Duodenal mucosa (tissue), 2 donors: ENCODE results near the gene CRLF1.

ENCODE experiments used
- H3K27ac ChIP-seq: one replicate; pipeline ENCODE4 v1.7.0; 2013; ENCODE audit warnings: low read depth, low read length
- H3K27me3 ChIP-seq, 2 donors: one replicate each; pipeline ENCODE4 v1.7.0; 2013; ENCODE audit warnings: low read length in 2 of 2, control low read depth in 1 of 2; ENCODE audit not compliant: insufficient read depth in 2 of 2, control insufficient read depth in 1 of 2
- H3K36me3 ChIP-seq, 2 donors: one replicate each; pipeline ENCODE4 v1.7.0; 2013; ENCODE audit warnings: low read length in 2 of 2, control low read depth in 1 of 2; ENCODE audit not compliant: insufficient read depth in 2 of 2, control insufficient read depth in 1 of 2
- H3K4me1 ChIP-seq, 2 donors: one replicate each; pipeline ENCODE4 v1.7.0; 2013; ENCODE audit warnings: low read length in 2 of 2, control low read depth in 1 of 2; ENCODE audit not compliant: insufficient read depth in 2 of 2, control insufficient read depth in 1 of 2
- H3K4me3 ChIP-seq, 2 donors: one replicate each; pipeline ENCODE4 v1.7.0; 2013; ENCODE audit warnings: low read length in 2 of 2, low read depth in 1 of 2
- H3K9ac ChIP-seq, 2 donors: one replicate each; pipeline ENCODE4 v1.7.0; 2013; ENCODE audit warnings: low read length in 2 of 2, low read depth in 1 of 2
- H3K9me3 ChIP-seq, 2 donors: one replicate each; pipeline ENCODE4 v1.7.0; 2013; ENCODE audit warnings: low read length in 2 of 2, control low read depth in 1 of 2; ENCODE audit not compliant: control insufficient read depth in 1 of 2

CRLF1 gene

DNA sequence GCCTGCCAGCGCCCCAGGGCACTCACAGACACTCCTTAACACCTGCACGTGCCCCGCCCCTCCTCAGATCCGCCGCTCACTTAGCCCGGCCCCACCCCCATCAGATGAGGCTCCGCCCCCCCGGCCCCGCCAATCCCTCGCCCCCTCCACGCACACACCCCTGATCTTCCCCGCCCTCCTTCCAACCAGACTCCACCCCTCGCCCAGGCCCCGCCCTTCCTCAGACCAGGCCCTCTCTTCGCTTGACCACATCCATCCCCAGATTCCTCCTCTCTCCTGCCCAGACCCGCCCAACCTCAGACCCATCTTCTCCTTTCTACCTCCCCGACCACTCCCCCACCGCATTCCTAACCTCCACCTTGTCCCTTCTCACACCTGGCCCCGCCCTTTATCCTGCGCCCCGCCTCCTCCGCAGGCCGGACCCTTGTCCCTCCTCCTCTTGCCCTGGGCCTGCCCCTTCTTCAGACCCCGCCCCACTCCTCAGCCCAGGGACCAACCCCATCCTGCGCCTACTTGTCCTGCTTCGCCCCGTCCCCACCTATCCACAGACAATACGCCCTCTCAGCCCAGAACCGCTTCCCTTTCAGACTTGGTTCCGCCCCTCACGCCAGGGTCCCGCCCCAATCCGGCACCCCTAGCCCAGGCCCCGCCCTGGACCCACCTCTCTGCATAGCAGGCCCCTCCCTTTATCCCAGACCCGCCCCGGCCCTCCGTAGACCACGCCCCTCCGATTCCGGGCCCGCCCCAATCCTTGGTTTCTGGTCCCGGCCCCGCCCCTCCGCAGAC is 29.8 kb upstream of the CRLF1 start:
- peaks cover 25 to 32% of the 10 kb centered on the region in 2 donors for H3K4me1 ChIP-seq

DNA sequence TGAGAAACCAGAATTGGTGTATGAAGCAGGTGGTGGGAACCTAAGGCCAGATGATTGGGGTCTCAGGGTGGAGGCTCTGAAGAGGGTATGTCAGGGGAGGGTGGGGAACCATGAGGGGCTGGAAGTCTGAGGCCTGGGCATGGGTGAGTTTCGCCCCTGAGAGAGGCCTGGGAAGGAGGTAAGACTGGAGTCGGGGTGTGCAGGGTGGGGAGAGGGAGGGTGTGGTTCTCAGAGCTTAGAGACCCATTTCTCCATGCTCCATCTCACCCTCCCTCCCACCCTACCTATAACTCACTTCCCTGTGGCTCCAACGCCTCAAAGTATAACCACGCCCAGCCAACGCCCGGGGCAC is 29.2 kb upstream of the CRLF1 start:
- H3K36me3 ChIP-seq, result no peaks in the 10 kb centered on the region
- H3K27me3 ChIP-seq, result peaks cover 0 to 2% of the 10 kb centered on the region in 2 donors
- peaks cover 25 to 32% of the 10 kb centered on the region in 2 donors for H3K4me1 ChIP-seq
- no peaks in the 10 kb centered on the region for H3K9me3 ChIP-seq
- H3K4me3 ChIP-seq, result no peak overlapping the region
- H3K27ac ChIP-seq, result no peak overlapping the region
- H3K9ac ChIP-seq, result no peak overlapping the region

More for the DNA sequence above, 29.8 kb upstream of the CRLF1 start:
- Histone ChIP-seq H3K9ac (peak overlapping the region; percentile 54 to 57), H3K27me3 (peaks cover 0 to 2% of the 10 kb centered on the region in 2 donors), H3K36me3 (no peaks in the 10 kb centered on the region), H3K27ac (peak overlapping the region; percentile 63), H3K4me3 (peak overlapping the region; percentile 71 to 73), H3K9me3 (no peaks in the 10 kb centered on the region)

- Histone ChIP-seq H3K27me3 (peaks cover 0 to 2% of the 10 kb centered on the region in 2 donors), H3K36me3 (no peaks in the 10 kb centered on the region), H3K9me3 (no peaks in the 10 kb centered on the region), H3K9ac (peak overlapping the region in 1 of 2 donors; percentile 25), H3K4me3 (no peak overlapping the region), H3K27ac (no peak overlapping the region), H3K4me1 (peaks cover 25 to 32% of the 10 kb centered on the region in 2 donors)
These were observed 28.2 kb upstream of the CRLF1 start for GRCh38 chr19:18634612-18635297.

DNA sequence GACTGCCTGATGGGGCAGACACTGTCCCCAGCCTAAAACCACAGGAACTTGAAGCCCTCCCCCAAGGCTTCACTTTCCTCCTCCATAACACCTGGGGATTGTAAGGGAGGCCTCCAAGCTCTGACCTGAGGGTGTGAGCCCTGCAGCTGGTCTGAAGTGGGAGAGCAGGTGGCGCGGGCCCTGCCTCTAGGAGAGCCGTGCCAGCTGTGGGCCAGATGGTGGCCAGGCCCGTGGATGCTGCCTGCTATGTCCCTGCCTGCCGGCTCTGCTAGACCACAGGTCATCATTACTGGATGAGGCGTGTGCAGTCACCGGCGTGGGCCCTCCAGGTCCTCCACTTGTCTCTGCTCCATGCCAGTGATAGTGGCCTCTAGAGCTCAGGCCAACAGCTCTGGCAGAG is 26.7 kb upstream of the CRLF1 start:
- Histone ChIP-seq H3K27me3 (peaks cover 0 to 2% of the 10 kb centered on the region in 2 donors), H3K36me3 (no peaks in the 10 kb centered on the region), H3K9ac (no peak overlapping the region), H3K27ac (no peak overlapping the region), H3K4me3 (no peak overlapping the region), H3K4me1 (peaks cover 23 to 30% of the 10 kb centered on the region in 2 donors), H3K9me3 (no peaks in the 10 kb centered on the region)

GRCh38 chr19:18629166-18630088 is 22.8 kb upstream of the CRLF1 start:
- peaks cover 0 to 2% of the 10 kb centered on the region in 2 donors for H3K27me3 ChIP-seq
- H3K9ac ChIP-seq, result no peak overlapping the region
- H3K36me3 ChIP-seq, result no peaks in the 10 kb centered on the region
- H3K4me1 ChIP-seq, result peaks cover 0 to 2% of the 10 kb centered on the region in 2 donors
- no peaks in the 10 kb centered on the region for H3K9me3 ChIP-seq
- no peak overlapping the region for H3K27ac ChIP-seq
- H3K4me3 ChIP-seq, result no peak overlapping the region

DNA sequence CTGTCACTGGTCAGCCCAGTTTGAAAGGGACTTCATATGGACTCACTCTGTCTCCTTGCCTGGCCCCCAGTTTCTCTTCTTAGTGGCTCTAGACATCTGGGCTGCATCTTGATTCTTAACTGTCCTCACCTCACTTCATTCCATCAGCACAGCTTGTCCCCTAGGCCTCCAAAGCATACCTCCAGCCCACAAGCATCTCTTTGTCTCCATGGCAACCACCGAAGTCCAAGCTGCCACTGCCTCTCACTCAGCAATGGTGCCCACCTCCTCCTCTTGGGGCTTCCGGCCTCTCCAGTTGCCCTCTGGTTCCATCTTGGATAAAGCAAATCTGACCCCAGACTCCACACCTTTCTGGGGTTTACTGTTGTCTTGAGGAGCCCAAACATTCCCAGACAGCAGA is 20.3 kb upstream of the CRLF1 start:
- no peak overlapping the region for H3K9ac ChIP-seq
- H3K27ac ChIP-seq, result no peak overlapping the region
- H3K4me1 ChIP-seq, result no peaks in the 10 kb centered on the region
- no peaks in the 10 kb centered on the region for H3K27me3 ChIP-seq
- no peak overlapping the region for H3K4me3 ChIP-seq
- H3K36me3 ChIP-seq, result no peaks in the 10 kb centered on the region
- H3K9me3 ChIP-seq, result no peaks in the 10 kb centered on the region

DNA sequence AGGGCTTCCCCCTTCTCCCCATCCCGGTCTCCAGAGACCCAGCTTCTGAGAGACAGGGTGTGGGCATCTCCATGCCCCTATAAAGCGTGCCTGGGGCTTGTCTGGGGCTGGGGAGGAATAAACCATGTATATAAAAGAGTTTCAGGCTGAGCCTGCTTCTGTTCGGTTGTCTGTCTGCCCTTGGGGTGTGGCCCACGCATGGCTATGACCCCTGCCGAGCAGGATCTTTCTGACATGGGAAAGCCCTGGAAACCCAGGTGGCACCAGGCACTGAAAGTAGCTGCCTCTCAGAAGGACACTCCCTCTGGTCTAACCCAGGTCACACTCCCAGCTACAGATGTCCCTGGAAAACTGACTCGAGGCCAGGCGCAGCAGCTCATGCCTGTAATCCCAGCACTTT is 14.3 kb upstream of the CRLF1 start:
- Histone ChIP-seq H3K4me1 (no peaks in the 10 kb centered on the region), H3K4me3 (no peak overlapping the region), H3K9ac (no peak overlapping the region), H3K27ac (no peak overlapping the region), H3K36me3 (no peaks in the 10 kb centered on the region), H3K27me3 (peaks cover 0 to 4% of the 10 kb centered on the region in 2 donors), H3K9me3 (no peaks in the 10 kb centered on the region)

GRCh38 chr19:18620311-18620710 is 13.7 kb upstream of the CRLF1 start:
- Histone ChIP-seq H3K27ac (no peak overlapping the region), H3K4me3 (no peak overlapping the region), H3K9me3 (no peaks in the 10 kb centered on the region), H3K27me3 (peaks cover 1 to 4% of the 10 kb centered on the region in 2 donors), H3K9ac (no peak overlapping the region), H3K4me1 (no peaks in the 10 kb centered on the region), H3K36me3 (no peaks in the 10 kb centered on the region)

DNA sequence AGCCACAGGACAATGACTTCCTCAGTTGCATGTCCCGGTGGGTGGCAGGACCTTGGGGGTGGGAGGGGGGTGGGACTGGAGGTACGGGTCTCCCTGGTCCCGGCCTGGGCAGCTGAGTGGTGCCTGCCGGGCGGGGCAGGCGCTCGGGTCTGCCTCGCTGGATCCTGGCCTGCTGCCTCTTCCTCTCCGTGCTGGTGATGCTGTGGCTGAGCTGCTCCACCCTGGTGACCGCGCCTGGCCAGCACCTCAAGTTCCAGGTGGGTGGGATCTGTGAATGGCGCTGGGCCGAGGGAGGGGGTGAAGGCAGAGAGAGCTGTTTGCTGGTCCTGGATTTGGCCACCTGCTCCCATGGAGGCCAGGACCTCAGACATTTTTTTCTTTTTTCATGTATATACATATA is 11.6 kb upstream of the CRLF1 start:
- H3K9ac ChIP-seq, result no peak overlapping the region
- no peaks in the 10 kb centered on the region for H3K9me3 ChIP-seq
- no peak overlapping the region for H3K27ac ChIP-seq
- peaks cover 18% of the 10 kb centered on the region in 2 donors for H3K27me3 ChIP-seq
- H3K36me3 ChIP-seq, result no peaks in the 10 kb centered on the region
- no peak overlapping the region for H3K4me3 ChIP-seq
- H3K4me1 ChIP-seq, result no peaks in the 10 kb centered on the region
